ENCODE data around the gene DLL3. TPM values are rescaled to one million over a fixed set of nuclear protein-coding genes. Genes with fewer than 3 reads are reported as not detected.

DLL3 gene
- total RNA-seq, 2 donors from 2014 or later: 2.0 to 4.3 TPM

- Histone ChIP-seq H3K9ac (ENCODE audit: extremely low read depth, low read length, poor library complexity, severe bottlenecking) (no peak overlapping the region), H3K4me1 (ENCODE audit: control insufficient read depth, insufficient read depth, low read length) (no peaks in the 10 kb centered on the region), H3K27ac (ENCODE audit: low read depth, low read length) (no peak overlapping the region), H3K27me3 (ENCODE audit: control insufficient read depth, insufficient read depth, low read length, poor library complexity, severe bottlenecking) (peaks cover 23% of the 10 kb centered on the region), H3K36me3 (ENCODE audit: control insufficient read depth, insufficient read depth, low read length) (no peaks in the 10 kb centered on the region), H3K9me3 (ENCODE audit: control insufficient read depth, low read length) (no peaks in the 10 kb centered on the region), H3K4me3 (ENCODE audit: low read length) (no peak overlapping the region)
- no peaks in the 10 kb centered on the region for H3K36me3 Mint-ChIP-seq (ENCODE audit: low read depth)
- TF ChIP-seq CTCF (conservative IDR thresholded peaks at IDR 0.05): no peak
- H3K4me3 Mint-ChIP-seq: no peak overlapping the region
- DNase-seq: no peak
- H3K4me1 Mint-ChIP-seq: no peaks in the 10 kb centered on the region
- peaks cover 9% of the 10 kb centered on the region for H3K27me3 Mint-ChIP-seq (ENCODE audit: insufficient read depth)
- 63 to 72% methylated on average over 1 of the region's 1 CpG for WGBS, 2 experiments (ENCODE audit: insufficient coverage in 1 of 2, insufficient read length in 1 of 2)
- no peaks in the 10 kb centered on the region for H3K9me3 Mint-ChIP-seq
- no peak overlapping the region for H3K27ac Mint-ChIP-seq
Observed at GRCh38 chr19:39555883-39556282, 57.1 kb downstream of the DLL3 start.

Other genes with a start within 250 kb of the DLL3 start
- gene IFNL2, start 230.6 kb upstream of the DLL3 start, total RNA-seq: not detected
- gene IFNL1, start 202.5 kb upstream of the DLL3 start, total RNA-seq: not detected
- 1 to 10 TPM; 1.5 to 4.0 TPM for gene LRFN1, start 178.1 kb upstream of the DLL3 start, total RNA-seq
- gene GMFG, start 162.9 kb upstream of the DLL3 start, total RNA-seq: not detected
- 100 to 1,000 TPM; 155 to 159 TPM for gene SAMD4B, start 156.5 kb upstream of the DLL3 start, total RNA-seq
- 10 to 100 TPM; 28.4 to 28.8 TPM for gene PAF1, start 107.8 kb upstream of the DLL3 start, total RNA-seq
- gene MED29, start 107.6 kb upstream of the DLL3 start, total RNA-seq: 10 to 100 TPM; 32.6 to 38.9 TPM
- gene ZFP36, start 92.1 kb upstream of the DLL3 start, total RNA-seq: 10 to 100 TPM; 16.1 to 23.4 TPM
- 100 to 1,000 TPM; 127 to 160 TPM for gene PLEKHG2, start 86.3 kb upstream of the DLL3 start, total RNA-seq
- 1,000 to 10,000 TPM; 1,674 to 1,990 TPM for gene RPS16, start 63.0 kb upstream of the DLL3 start, total RNA-seq
- 100 to 1,000 TPM; 130 to 139 TPM for gene SUPT5H, start 53.4 kb upstream of the DLL3 start, total RNA-seq
- 10 to 100 TPM; 87.8 to 94.6 TPM for gene TIMM50, start 18.1 kb upstream of the DLL3 start, total RNA-seq
- 10 to 100 TPM in 1 of 2 donors, 1 to 10 TPM in 1; 8.7 to 15.3 TPM for gene SELENOV, start 16.2 kb downstream of the DLL3 start, total RNA-seq
- gene EID2B, start 33.9 kb downstream of the DLL3 start, total RNA-seq: 1 to 10 TPM; 1.2 to 3.8 TPM
- gene EID2, start 41.2 kb downstream of the DLL3 start, total RNA-seq: 10 to 100 TPM; 24.0 to 29.7 TPM
- gene LGALS13, start 103.6 kb downstream of the DLL3 start, total RNA-seq: not detected
- gene LGALS16, start 157.0 kb downstream of the DLL3 start, total RNA-seq: not detected
- not detected for gene LGALS14, start 205.5 kb downstream of the DLL3 start, total RNA-seq
- not detected for gene CLC, start 239.1 kb downstream of the DLL3 start, total RNA-seq